HG02943 (cell line): Measurements from ENCODE around the gene TREH.

Experiments used
- ATAC-seq: cut with Tn5 transposase; IDR thresholded peaks from one replicate; pipeline ENCODE4 v1.9.1; 2021; ENCODE audit warnings: mild to moderate bottlenecking, low read depth, moderate library complexity; ENCODE audit not compliant: unreplicated experiment

The TREH gene

DNA sequence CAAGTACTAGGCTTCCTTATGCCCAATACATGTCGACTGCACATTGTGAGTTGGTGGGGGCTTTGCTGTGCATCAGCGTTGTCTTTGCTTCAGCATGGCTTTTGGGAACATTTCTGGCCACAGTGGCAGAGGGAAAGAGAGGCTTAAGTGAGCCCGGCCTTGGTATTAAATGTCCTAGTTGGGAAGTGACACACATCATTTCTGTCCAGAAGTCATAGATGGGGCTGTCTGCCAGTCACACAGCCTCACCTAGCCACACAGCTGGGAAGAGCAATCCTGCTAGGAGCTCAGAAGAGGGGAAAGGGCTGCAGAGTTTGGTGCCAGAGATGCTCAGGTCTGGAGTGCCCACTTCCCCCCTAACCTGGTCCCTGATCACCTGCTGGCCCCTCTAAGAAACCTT lies 27.6 kb downstream of the TREH start:
- no peak for ATAC-seq

DNA sequence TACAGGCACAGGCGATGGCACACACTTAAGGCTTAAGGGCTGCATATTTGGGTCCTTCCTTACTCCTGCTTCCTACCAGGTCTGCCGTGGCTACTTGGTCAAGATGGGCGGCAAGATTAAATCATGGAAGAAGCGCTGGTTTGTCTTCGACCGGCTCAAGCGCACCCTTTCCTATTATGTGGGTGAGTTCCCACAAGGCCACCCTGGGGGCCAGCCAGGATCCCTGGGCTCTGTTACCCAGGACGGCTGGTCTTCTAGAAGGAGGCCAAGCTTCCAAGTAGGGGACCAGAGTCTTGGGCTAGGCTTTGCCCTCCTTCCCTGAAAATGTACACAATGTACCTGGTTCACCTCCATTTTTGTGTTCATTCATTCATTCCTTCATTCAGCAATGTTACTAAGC lies 29.1 kb downstream of the TREH start:
- ATAC-seq = no peak

DNA sequence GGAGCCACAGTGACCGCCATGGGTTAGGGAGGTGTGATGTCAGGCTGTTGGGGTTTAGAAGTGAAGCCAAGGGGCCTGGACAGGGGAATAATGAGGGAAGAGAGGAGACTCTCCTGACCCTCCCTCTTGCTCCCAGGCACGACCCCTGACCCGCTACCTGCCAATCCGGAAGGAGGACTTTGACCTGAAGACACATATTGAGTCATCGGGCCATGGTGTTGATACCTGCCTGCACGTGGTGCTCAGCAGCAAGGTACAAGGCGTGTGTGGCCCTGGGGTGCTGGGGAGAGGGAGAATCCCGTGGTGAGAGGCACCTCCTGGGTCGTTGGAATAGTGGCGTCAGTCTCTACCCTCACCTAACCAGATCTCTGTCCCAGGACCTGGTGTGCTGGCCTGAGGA lies 29.5 kb downstream of the TREH start:
- ATAC-seq = no peak

DNA sequence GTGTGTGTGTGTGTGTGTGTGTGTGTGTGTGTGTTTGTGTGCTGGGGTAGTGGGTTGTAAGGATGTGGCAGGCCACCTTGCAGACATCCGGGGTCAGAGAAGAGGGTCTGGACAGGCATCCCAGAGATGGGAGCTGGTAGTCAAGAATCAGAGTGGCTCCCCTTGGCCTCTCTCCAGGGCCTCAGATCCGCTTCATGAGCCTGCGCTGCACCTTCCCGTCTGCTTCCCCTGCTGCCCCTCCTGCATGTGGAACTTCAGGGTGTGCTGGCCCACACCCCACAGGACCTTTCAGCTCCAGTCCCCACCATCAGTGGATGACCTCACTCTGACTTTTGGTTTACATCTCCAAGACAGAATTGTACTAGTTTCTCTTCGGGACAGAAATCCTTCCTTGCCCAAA lies 31.2 kb downstream of the TREH start:
- no peak for ATAC-seq

DNA sequence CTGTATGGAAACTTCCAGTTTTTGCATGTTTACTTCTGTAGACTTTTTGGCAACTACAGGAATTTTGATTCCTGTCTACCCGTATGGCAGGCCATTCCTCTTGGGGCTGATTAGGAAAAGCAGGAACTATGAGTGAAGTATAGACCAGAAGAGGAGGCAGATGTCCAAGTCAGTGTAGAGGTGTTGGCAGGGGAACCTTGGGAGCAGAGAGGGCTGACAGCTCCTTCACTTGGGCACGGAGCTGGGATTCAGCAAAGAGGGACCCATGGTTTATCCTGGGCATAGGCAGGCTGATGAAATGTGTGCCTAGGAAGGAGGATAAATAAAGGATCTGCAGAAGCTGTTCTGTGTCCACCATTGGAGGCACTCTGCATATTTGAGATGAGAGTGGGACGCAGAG lies 33.1 kb downstream of the TREH start:
- ATAC-seq = no peak

DNA sequence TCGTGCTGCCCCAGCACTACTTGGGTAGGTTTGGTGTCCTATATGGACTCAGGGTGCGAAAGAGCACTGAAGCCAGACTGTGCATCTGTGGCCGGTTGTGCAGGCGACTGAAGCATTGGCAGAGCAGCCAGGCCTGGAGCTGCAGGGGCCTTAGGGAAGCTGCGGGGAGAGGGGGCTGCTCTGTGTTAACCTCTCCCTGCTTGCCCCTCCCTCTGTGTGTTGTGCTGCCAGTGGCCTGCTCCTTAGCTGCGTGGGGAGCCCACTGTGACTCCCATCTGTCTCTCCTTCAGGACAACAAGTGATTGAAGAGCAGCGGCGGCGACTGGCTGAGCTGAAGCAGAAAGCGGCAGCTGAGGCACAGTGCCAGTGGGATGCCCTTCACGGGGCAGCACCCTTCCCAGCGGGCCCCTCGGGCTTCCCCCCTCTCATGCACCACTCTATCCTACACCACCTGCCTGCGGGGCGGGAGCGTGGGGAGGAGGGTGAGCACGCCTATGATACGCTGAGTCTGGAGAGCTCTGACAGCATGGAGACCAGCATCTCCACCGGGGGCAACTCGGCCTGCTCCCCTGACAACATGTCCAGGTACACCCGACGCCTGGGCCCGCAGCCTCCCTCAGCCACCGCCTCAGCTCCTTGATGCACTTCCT lies 34.3 kb downstream of the TREH start:
- ATAC-seq = no peak

DNA sequence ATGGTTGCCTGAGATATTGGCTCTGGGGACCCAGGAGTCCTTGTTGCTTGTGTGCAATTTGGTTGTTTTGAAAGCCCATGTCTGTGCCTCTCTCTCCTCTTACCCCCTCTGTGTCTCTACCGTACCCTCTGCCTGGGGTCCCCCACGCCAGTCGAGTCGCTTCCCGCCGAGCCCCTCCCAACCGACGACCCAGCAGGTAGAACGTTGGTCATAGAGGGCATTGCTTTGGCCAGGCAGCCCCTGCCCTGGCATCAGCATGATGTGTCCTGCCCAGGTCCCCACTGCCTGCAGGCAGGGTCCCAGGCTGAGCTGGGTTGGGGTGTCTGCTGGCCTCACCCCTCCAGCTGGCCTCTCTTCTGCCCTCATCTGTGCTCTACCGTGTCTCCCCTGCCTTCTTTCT lies 35.0 kb downstream of the TREH start:
- no peak for ATAC-seq

DNA sequence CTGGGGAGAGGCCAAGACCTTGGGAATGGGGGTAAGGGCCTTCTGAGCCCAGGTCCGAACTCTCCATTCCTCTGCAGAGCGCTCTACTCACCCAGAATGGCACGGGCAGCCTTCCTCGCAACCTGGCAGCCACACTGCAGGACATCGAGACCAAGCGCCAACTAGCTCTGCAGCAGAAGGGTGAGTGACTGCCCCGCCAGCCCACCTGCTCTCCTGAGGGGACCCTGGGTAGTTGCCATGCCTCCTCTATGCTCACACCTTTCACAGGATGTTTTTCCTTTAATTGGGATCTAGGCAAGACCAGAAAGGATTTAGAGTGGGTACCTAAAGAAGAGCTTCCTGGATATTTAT lies 35.5 kb downstream of the TREH start:
- no peak for ATAC-seq

DNA sequence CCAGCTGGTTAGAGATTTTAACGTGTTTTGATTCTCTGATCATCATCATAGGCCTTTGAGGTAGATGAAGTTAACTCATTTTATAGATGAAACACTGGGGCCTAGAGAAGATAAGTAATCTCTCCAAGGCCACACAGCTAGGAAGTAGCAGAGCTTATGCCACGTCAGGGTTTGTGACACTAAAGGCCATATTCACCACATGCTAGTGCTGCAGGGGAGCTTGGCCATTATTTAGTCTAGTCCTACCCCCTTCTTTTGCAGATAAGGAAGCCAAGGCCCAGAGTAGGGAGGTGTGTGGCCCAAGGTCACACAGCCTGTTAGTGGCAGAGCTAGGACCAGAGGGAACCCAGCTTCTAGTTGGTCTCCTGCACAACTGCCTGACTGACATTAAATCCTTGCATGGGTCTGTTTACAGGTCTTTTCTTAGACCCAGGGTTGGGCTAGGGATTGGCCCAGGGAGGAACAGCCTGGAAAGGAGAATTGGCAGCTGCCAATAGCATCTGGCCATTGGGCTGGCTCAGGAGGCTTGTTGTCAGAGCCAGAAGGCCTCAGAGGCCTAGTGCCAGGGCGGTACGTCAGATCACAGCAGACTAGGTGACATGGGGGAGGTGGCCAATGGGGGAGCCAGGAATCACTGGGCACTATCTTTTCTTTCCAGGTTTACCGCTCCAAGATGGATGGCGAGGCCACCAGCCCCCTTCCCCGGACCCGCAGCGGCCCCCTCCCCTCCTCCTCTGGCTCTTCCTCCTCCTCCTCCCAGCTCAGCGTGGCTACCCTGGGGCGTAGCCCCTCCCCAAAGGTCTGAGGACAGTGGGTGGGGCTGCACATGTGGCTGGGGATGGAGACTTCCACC lies 36.1 kb downstream of the TREH start:
- no peak for ATAC-seq

DNA sequence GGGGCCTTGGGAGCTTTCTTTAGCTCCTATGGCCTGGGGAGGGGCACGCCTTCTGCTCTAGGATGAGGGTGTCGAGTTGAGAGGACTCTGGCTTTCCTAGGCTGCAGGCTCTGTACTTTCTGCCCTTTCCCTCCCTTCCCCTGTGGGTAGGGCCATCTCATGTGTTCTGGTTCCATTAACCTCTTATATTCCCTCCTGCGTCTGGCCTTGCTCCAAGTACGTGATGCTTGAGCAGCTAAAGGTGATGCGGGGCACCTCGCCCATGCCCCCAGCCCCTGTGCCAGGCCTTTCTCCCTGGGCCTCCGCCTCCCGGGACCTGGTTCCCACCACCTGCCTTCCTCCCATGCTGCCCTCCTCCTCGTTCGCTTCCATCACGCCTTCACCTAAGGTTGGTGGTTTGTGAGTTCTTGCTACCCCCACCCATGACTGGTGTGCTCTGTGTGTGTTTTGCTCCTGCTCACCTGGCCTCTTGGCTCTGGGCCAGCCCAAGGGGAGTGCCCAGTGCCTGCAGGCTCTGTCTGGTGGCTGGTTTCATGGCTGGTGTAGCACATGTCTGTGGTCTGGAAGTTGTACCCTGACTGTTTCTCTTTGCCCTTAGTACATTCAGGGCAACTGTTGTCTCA lies 37.9 kb downstream of the TREH start:
- no peak for ATAC-seq

DNA sequence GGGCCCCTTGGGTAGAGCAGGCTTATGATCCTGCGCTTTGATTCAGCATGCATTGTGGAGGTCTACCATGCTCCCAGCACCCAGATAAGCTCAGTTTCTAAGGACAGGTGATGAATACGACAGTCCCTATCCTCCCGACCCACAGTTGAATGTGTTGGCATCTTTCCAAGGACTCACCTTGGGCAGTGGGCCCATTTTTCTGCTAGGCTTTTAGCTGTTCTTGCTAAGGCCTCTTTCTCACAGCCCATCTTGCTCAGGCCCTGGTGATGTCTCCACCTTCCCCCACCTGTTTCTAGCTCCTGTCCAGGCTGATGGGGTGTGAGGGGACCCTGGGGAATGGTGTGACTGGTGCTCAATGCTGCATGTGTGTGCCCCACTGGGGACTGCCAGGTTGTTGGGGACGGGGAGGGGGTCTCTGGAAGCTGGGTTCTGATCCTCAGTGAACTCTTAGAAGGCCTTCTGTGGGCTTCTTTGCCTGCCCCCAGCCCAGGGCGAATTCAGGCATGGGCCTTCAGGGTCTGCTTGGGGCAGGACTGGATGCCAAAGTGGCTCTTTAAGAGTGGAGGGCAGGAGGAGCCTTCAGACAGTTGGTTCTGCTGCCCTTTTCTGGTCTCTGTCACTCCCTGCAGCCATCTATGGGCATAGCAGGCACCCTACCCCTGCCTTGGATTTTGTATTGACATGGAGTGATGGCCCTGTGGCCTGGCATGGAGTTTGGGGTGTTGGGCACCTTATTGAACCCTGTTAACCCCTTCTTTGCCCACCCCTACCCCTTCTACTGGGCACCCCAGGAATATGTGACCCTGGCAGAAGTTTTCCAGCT lies 38.9 kb downstream of the TREH start:
- no peak for ATAC-seq

DNA sequence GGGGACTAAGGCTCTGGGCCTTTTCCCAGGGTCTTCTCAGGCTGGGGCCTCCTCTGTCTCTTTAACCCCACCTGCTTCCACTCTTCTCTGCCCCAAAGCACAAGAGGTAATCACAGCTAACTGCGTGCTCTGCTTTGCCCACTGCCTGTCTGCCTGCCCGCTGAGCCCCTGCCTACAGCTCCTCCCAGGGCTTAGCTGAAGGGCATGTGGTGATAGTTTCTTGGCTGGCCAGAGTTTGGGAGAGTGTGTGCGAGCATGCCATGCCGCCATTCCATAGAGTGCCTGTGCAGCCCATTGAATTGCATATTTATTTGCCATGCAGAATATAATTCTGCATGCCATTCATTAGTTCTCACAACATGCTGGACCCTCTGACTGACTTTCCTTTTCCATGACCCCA lies 39.6 kb downstream of the TREH start:
- no peak for ATAC-seq

DNA sequence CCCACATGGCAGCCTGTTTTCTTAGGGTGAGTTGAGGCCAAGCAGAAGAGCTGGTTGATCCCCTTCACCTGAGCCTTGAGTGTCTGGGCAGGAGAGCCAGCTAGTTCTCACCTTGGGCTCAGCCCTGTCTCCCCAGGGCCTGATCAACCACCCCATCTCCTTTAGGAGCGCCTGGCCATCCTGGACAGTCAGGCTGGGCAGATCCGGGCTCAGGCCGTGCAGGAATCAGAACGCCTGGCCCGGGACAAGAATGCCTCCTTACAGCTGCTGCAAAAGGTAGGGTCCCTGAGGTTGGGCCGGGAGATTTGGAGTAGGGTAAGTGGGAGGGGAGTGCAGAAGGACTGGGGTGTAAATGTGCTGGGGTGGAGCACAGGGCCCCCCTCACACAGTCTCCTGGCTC lies 40.7 kb downstream of the TREH start:
- ATAC-seq = no peak

DNA sequence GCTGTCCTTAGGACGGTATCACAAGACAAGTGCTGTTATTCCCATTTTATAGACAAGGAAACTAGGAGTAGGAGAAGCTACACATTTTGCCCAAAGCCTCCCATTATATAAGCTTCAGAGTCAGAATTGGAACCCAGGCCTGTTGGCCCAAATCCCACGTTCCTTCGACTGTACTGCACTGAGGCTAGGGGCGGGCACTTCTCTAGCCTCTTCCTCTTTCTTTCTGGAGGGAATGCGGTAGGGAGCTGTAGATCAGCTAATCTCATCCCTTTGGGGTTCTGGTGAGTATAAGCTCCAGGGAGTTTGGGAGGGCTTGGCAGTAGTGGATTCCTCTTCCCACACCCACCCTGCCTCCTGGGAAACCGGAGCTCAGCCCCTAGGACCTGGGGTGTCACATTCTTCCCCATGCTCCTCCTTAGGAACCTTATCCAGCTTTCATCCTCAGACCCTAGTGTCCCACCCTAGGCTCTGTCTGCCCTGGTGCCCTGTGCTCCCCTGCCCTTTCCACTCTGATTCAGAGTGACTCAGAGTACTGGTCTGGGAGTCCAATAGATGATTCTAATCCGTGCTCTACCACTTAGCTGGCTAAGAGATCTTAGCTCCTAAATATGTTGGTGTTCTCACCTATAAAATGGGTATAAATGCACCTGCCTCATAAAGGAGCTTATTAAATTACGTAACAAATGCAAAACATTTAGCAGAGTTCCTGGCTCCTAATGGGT lies 42.7 kb downstream of the TREH start:
- no peak for ATAC-seq

DNA sequence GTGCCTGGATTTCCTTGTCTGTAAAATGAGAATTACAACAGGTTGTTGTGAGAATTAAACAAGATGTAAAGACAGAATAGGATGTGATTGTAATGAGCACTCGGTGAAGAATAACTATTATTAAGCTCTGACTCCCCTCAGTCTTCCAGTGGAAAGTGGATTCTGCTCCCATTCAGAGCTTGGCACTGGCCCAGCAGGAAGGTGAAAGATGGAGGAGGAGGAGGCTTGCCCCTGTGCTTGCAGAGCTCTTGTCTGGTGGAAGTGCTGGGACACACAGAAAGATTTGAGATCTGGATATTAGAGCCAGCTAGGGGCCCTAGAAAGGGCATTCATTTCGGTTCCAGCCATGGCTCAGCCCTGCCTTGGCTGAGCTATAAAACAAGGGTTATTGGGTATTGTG lies 43.8 kb downstream of the TREH start:
- ATAC-seq = no peak

DNA sequence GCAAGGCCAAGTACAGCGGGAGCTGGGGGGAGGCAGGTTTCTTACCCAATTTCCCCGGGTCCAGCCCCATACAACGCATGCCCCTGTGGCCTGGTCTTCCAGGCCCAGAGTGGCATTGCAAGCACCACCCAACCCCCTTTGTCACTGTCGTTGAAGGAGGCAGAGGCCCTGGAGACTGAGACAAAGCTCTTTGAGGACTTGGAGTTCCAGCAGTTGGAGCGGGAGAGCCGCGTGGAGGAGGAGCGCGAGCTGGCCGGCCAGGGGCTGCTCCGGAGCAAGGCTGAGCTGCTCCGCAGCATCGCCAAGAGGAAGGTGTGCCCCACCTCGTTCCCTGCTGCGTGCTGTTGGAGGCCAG lies 44.2 kb downstream of the TREH start:
- no peak for ATAC-seq

DNA sequence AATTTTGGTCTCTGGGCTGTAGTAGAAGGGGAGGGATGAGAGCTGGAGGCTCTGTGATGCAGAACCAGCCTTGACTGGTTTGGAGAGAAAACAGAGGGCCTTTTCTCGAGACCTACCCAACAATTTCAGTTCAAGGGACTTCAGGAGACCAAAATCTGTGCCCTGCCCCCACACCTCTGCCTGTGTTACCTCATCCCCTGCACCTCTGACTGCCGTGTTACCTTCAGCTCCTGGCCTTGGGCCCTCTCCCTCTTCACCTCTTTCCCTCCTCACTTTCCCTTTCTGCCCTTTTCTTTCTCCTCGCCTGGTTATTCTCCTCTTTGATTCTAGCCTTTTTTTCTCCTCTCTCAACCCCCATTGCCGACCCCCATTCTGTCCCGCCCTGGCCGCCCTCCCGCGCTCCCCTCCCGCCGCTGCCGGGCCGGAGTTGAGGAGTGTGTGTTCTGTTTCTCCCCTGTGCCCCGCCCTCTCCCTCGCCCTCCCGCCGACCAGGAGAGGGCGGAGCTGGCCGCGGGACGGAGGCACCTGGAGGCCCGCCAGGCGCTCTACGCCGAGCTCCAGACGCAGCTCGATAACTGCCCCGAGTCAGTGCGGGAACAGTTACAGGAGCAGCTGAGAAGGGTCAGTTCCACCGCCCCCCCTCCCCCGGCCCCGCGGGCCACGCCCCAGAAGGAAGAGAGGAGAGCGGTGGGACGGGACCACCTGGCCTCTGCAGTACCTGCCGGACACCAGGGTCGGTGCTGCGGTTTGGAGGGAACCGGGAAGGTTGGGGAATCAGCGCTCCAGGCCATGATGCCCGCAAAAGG lies 44.8 kb downstream of the TREH start:
- ATAC-seq = no peak

DNA sequence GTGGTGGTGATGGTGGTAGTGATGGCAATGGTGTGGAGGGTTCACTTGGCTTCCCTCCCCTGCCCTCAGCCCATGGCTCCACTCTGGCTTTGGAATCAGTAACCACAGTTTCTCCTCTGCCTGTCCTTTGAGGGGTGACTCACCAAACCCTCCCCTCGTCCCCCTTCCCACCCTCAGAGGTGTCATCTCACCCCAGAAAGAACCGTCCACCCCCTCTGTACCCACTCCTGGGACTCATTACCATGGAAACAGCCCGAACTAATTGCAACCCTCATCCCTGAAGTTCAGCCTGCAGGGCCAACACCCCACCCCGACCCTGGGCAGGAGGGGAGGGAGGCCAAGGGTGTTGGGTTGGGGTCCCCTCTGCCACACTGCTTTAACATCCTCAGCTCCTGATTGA lies 45.5 kb downstream of the TREH start:
- no peak for ATAC-seq

DNA sequence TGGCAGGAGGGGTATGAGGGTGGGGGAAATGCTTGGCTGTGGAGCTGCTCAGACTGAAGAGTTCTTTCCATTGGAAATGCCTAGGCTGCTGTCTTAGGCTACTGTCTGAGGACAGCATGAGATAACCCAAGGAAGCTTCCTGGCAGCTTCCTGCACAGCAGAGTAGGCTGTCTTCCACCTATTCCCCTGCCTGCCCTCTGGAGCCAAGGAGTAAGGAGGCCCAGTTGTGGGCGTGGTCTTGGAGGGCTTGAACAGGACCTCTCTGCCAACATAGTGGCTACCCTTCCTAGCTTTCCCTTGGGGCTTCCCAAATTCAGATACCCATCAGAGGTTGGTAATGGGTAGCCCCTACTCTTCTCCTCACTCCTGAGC lies 46.1 kb downstream of the TREH start:
- no peak for ATAC-seq
